ENCODE results near the gene NCLN. TPM values are rescaled to one million over a fixed set of nuclear protein-coding genes. Genes with fewer than 3 reads are reported as not detected.
"Not testable (repeated sequence)": the region's sequence is repeated elsewhere in the genome, so short reads cannot be mapped to it uniquely, and the experiment has no call there.

The NCLN gene
- total and polyA plus RNA-seq, 8 donors = 29.1 to 121 (median 39.1) TPM

- Histone ChIP-seq H3K36me3 (no peaks in the 10 kb centered on the region), H3K9me3 (no peaks in the 10 kb centered on the region), H3K4me3 (no peak overlapping the region), H3K27me3 (peaks cover 12 to 57% of the 10 kb centered on the region in 2 donors), H3K4me1 (no peaks in the 10 kb centered on the region), H3K27ac (no peak overlapping the region)
- TF ChIP-seq CTCF (IDR thresholded peaks at IDR 0.05) = no peak
- no peak for DNase-seq
- no peak for ATAC-seq
- intact Hi-C loops (cut with DNase I) = no loop called here
Measured at GRCh38 chr19:3233116-3233515, 47.4 kb downstream of the NCLN start.

GRCh38 chr19:3233831-3234230, 48.1 kb downstream of the NCLN start:
- ATAC-seq = no peak
- no peak overlapping the region for H3K4me3 ChIP-seq
- intact Hi-C loops (cut with DNase I) = no loop called here

GRCh38 chr19:3234800-3235199, 49.1 kb downstream of the NCLN start:
- intact Hi-C loops (cut with DNase I) = no loop called here
- Histone ChIP-seq H3K36me3 (no peaks in the 10 kb centered on the region), H3K4me1 (no peaks in the 10 kb centered on the region), H3K27ac (no peak overlapping the region), H3K9me3 (no peaks in the 10 kb centered on the region), H3K27me3 (peaks cover under 1 to 40% of the 10 kb centered on the region in 2 donors), H3K4me3 (no peak overlapping the region)
- ATAC-seq (no peak), DNase-seq (no peak)
- no peak for TF ChIP-seq CTCF (IDR thresholded peaks at IDR 0.05)

More at GRCh38 chr19:3233831-3234230, 48.1 kb downstream of the NCLN start:
- DNase-seq = no peak
- no peak overlapping the region for H3K27ac ChIP-seq
- H3K27me3 ChIP-seq = peaks cover 9 to 49% of the 10 kb centered on the region in 2 donors
- H3K4me1 ChIP-seq = no peaks in the 10 kb centered on the region
- no peaks in the 10 kb centered on the region for H3K9me3 ChIP-seq
- no peak for TF ChIP-seq CTCF (IDR thresholded peaks at IDR 0.05)
- no peaks in the 10 kb centered on the region for H3K36me3 ChIP-seq

- H3K27ac ChIP-seq; H3K4me3 ChIP-seq; DNase-seq; H3K36me3 ChIP-seq; intact Hi-C loops (cut with DNase I); ATAC-seq; H3K9me3 ChIP-seq; H3K4me1 ChIP-seq: not testable (repeated sequence)
- peaks cover 0 to 32% of the 10 kb centered on the region in 2 donors for H3K27me3 ChIP-seq
Measured at GRCh38 chr19:3235604-3236003, 49.9 kb downstream of the NCLN start.

GRCh38 chr19:3236272-3236671, 50.5 kb downstream of the NCLN start:
- DNase-seq = no peak
- H3K4me1 ChIP-seq = no peaks in the 10 kb centered on the region
- no peaks in the 10 kb centered on the region for H3K9me3 ChIP-seq
- H3K27me3 ChIP-seq = peaks cover 0 to 26% of the 10 kb centered on the region in 2 donors
- H3K4me3 ChIP-seq = no peak overlapping the region
- intact Hi-C loops (cut with DNase I) = no loop called here
- H3K27ac ChIP-seq = no peak overlapping the region
- no peaks in the 10 kb centered on the region for H3K36me3 ChIP-seq
- ATAC-seq = no peak
- no peak for TF ChIP-seq CTCF (IDR thresholded peaks at IDR 0.05)

- H3K4me3 ChIP-seq = no peak overlapping the region
- H3K36me3 ChIP-seq = no peaks in the 10 kb centered on the region
- no peaks in the 10 kb centered on the region for H3K4me1 ChIP-seq
- H3K9me3 ChIP-seq = no peaks in the 10 kb centered on the region
- intact Hi-C loops (cut with DNase I) = no loop called here
- no peak for ATAC-seq
- peaks cover 0 to 34% of the 10 kb centered on the region in 2 donors for H3K27me3 ChIP-seq
- no peak overlapping the region for H3K27ac ChIP-seq
- TF ChIP-seq CTCF (IDR thresholded peaks at IDR 0.05) = no peak
- DNase-seq = no peak
Measured at GRCh38 chr19:3238066-3238561, 52.4 kb downstream of the NCLN start.
